Activated naive CD4-positive, alpha-beta T cell treated with anti-CD3 and anti-CD28 coated beads, Interleukin-2, amount 50 U/mL, for 16 hours (primary cell): ENCODE results near the gene FSTL4.
"Not testable (repeated sequence)": the region's sequence is repeated elsewhere in the genome, so short reads cannot be mapped to it uniquely, and the experiment has no call there.

Experiments
- DNase-seq: peaks from one replicate; pipeline ENCODE4 v3.0.0-alpha.2; 2020

Gene FSTL4

GRCh38 chr5:133398646-133399101 is 213.7 kb downstream of the FSTL4 start:
- peak; percentile 20 for DNase-seq

GRCh38 chr5:133397990-133398645 is 214.2 kb downstream of the FSTL4 start:
- DNase-seq: no peak

- DNase-seq: no peak
These were observed 215.0 kb downstream of the FSTL4 start for GRCh38 chr5:133397348-133397747.

- DNase-seq: no peak
These were observed 215.5 kb downstream of the FSTL4 start for GRCh38 chr5:133396814-133397213.

- DNase-seq: no peak
These were observed 216.1 kb downstream of the FSTL4 start for GRCh38 chr5:133396187-133396741.

- DNase-seq: not testable (repeated sequence)
These were observed 217.1 kb downstream of the FSTL4 start for GRCh38 chr5:133395207-133395606.

GRCh38 chr5:133394477-133394817 is 217.9 kb downstream of the FSTL4 start:
- not testable (repeated sequence) for DNase-seq

GRCh38 chr5:133393776-133394476 is 218.4 kb downstream of the FSTL4 start:
- no peak for DNase-seq

GRCh38 chr5:133392448-133392847 is 219.9 kb downstream of the FSTL4 start:
- DNase-seq: no peak

GRCh38 chr5:133391354-133392136 is 220.8 kb downstream of the FSTL4 start:
- DNase-seq: no peak

- no peak for DNase-seq
These were observed 221.7 kb downstream of the FSTL4 start for GRCh38 chr5:133390416-133391353.

- no peak for DNase-seq
These were observed 223.2 kb downstream of the FSTL4 start for GRCh38 chr5:133389066-133389590.

GRCh38 chr5:133387621-133388020 is 224.7 kb downstream of the FSTL4 start:
- DNase-seq: no peak

- no peak for DNase-seq
These were observed 225.2 kb downstream of the FSTL4 start for GRCh38 chr5:133387091-133387490.

GRCh38 chr5:133386662-133387061 is 225.7 kb downstream of the FSTL4 start:
- DNase-seq: no peak

GRCh38 chr5:133385346-133385745 is 227.0 kb downstream of the FSTL4 start:
- DNase-seq: no peak

GRCh38 chr5:133384903-133385302 is 227.4 kb downstream of the FSTL4 start:
- no peak for DNase-seq

- DNase-seq: no peak
These were observed 228.1 kb downstream of the FSTL4 start for GRCh38 chr5:133384120-133384855.

- no peak for DNase-seq
These were observed 228.8 kb downstream of the FSTL4 start for GRCh38 chr5:133383580-133383939.

GRCh38 chr5:133382661-133383579 is 229.4 kb downstream of the FSTL4 start:
- DNase-seq: no peak
